H9 (cell line): ENCODE results near the gene PELI2. TPM values are rescaled to one million over a fixed set of nuclear protein-coding genes. Genes with fewer than 3 reads are reported as not detected.

Experiments
- DNase-seq: peaks from one replicate; pipeline ENCODE4 v3.0.0-alpha.2; 2017
- H2AFZ ChIP-seq: one replicate; pipeline ENCODE4 v1.6.1; 2013; ENCODE audit warnings: mild to moderate bottlenecking, low read length, control low read depth, moderate library complexity
- H2AK5ac ChIP-seq: 2 replicates; pipeline ENCODE4 v1.6.1; 2013; ENCODE audit warnings: low read length, control low read depth, mixed read lengths; ENCODE audit not compliant: insufficient read length
- H2BK120ac ChIP-seq: one replicate; pipeline ENCODE4 v1.6.1; 2013; ENCODE audit warnings: low read depth, mild to moderate bottlenecking, low read length, control low read depth, inconsistent platforms; ENCODE audit not compliant: poor library complexity, severe bottlenecking
- H2BK12ac ChIP-seq: 2 replicates; pipeline ENCODE4 v1.6.1; 2013; ENCODE audit warnings: low read length, control low read depth, mixed read lengths, low read depth; ENCODE audit not compliant: insufficient read length
- H2BK15ac ChIP-seq: 2 replicates; pipeline ENCODE4 v1.6.1; 2013; ENCODE audit warnings: low read depth, low read length, control low read depth
- H2BK20ac ChIP-seq: one replicate; pipeline ENCODE4 v1.6.1; 2013; ENCODE audit warnings: low read depth, mild to moderate bottlenecking, low read length, control low read depth, inconsistent platforms; ENCODE audit not compliant: poor library complexity, severe bottlenecking
- H2BK5ac ChIP-seq: 2 replicates; pipeline ENCODE4 v1.6.1; 2013; ENCODE audit warnings: low read length, control low read depth, mixed read lengths; ENCODE audit not compliant: insufficient read length
- H3K14ac ChIP-seq: 2 replicates; pipeline ENCODE4 v1.6.1; 2013; ENCODE audit warnings: low read length, control low read depth; ENCODE audit not compliant: insufficient read depth
- H3K18ac ChIP-seq: 2 replicates; pipeline ENCODE4 v1.6.1; 2013; ENCODE audit warnings: low read depth, mild to moderate bottlenecking, mixed read lengths, low read length, control low read depth; ENCODE audit not compliant: insufficient read length
- H3K23ac ChIP-seq: 2 replicates; pipeline ENCODE4 v1.6.1; 2013; ENCODE audit warnings: low read length, control low read depth, mixed read lengths, low read depth; ENCODE audit not compliant: insufficient read length
- H3K23me2 ChIP-seq: 2 replicates; pipeline ENCODE4 v1.6.1; 2013; ENCODE audit warnings: low read depth, mild to moderate bottlenecking, mixed read lengths, low read length, control low read depth; ENCODE audit not compliant: insufficient read length, poor library complexity, severe bottlenecking
- H3K27ac ChIP-seq: 2 replicates; pipeline ENCODE4 v1.5.1; 2013; ENCODE audit warnings: low read length, control low read depth, mixed read lengths, low read depth; ENCODE audit not compliant: insufficient read length
- H3K27me3 ChIP-seq: 2 replicates; pipeline ENCODE4 v1.6.1; 2013; ENCODE audit warnings: low read length, control low read depth, inconsistent platforms; ENCODE audit not compliant: insufficient read depth
- H3K4ac ChIP-seq: 2 replicates; pipeline ENCODE4 v1.6.1; 2013; ENCODE audit warnings: low read depth, mild to moderate bottlenecking, control low read depth, inconsistent platforms, low read length, moderate library complexity
- H3K4me1 ChIP-seq: 2 replicates; pipeline ENCODE4 v1.6.1; 2013; ENCODE audit warnings: low read length, control low read depth, inconsistent platforms; ENCODE audit not compliant: insufficient read depth
- H3K4me2 ChIP-seq: 2 replicates; pipeline ENCODE4 v1.6.1; 2013; ENCODE audit warnings: low read length, control low read depth, mixed read lengths; ENCODE audit not compliant: insufficient read length, insufficient read depth
- H3K56ac ChIP-seq: 2 replicates; pipeline ENCODE4 v1.6.1; 2013; ENCODE audit warnings: low read depth, mild to moderate bottlenecking, mixed read lengths, low read length, control low read depth; ENCODE audit not compliant: insufficient read length
- H3K79me1 ChIP-seq: 2 replicates; pipeline ENCODE4 v1.6.1; 2013; ENCODE audit warnings: low read depth, mild to moderate bottlenecking, moderate library complexity, low read length, control low read depth, inconsistent platforms; ENCODE audit not compliant: insufficient read depth, poor library complexity, severe bottlenecking
- H3K79me2 ChIP-seq: 2 replicates; pipeline ENCODE4 v1.6.1; 2013; ENCODE audit warnings: low read length, control low read depth, inconsistent platforms; ENCODE audit not compliant: insufficient read depth
- H3K9ac ChIP-seq: 2 replicates; pipeline ENCODE4 v1.6.1; 2013; ENCODE audit warnings: low read length, control low read depth, mixed read lengths; ENCODE audit not compliant: insufficient read length; ENCODE audit errors: extremely low read depth
- H3K9me3 ChIP-seq: one replicate; pipeline ENCODE4 v1.6.1; 2013; ENCODE audit warnings: low read depth, low read length, inconsistent platforms; ENCODE audit not compliant: control insufficient read depth
- H3T11ph ChIP-seq: one replicate; pipeline ENCODE4 v1.6.1; 2013; ENCODE audit warnings: mild to moderate bottlenecking, low read length, control low read depth, inconsistent platforms
- H4K20me1 ChIP-seq: one replicate; pipeline ENCODE4 v1.6.1; 2013; ENCODE audit not compliant: control insufficient read depth, insufficient read length, insufficient read depth
- H4K5ac ChIP-seq: 2 replicates; pipeline ENCODE4 v1.6.1; 2013; ENCODE audit warnings: low read depth, mild to moderate bottlenecking, mixed read lengths, low read length, control low read depth; ENCODE audit not compliant: insufficient read length
- H4K8ac ChIP-seq: replicated peaks from 2 replicates; pipeline ENCODE4 v1.6.1; 2013; ENCODE audit warnings: low read length, control low read depth, mixed read lengths, low read depth; ENCODE audit not compliant: insufficient read length
- H4K91ac ChIP-seq: 2 replicates; pipeline ENCODE4 v1.6.1; 2013; ENCODE audit warnings: low read depth, mild to moderate bottlenecking, moderate library complexity, mixed read lengths, low read length, control low read depth; ENCODE audit not compliant: insufficient read length
- H3K27ac Mint-ChIP-seq, 3 experiments: 2 replicates in 2 of 3; 3 replicates in 1 of 3; pipeline ENCODE4 v1.8.0; 2020 to 2021; ENCODE audit warnings: mixed read lengths in 3 of 3, mild to moderate bottlenecking in 1 of 3, moderate library complexity in 1 of 3
- H3K27me3 Mint-ChIP-seq: 2 replicates; pipeline ENCODE4 v1.8.0; 2021; ENCODE audit warnings: low read depth, mild to moderate bottlenecking, moderate library complexity, mixed read lengths
- H3K36me3 Mint-ChIP-seq, 3 experiments: 2 replicates in 2 of 3; 3 replicates in 1 of 3; pipeline ENCODE4 v1.8.0; 2020 to 2021; ENCODE audit warnings: low read depth in 3 of 3, mixed read lengths in 3 of 3; ENCODE audit not compliant: insufficient read depth in 1 of 3
- H3K4me1 Mint-ChIP-seq, 2 experiments: 2 replicates each; pipeline ENCODE4 v1.8.0; 2020; ENCODE audit warnings: mixed read lengths in 2 of 2
- H3K4me3 Mint-ChIP-seq, 2 experiments: 2 replicates in 1 of 2; 3 replicates in 1 of 2; pipeline ENCODE4 v1.8.0; 2020 to 2021; ENCODE audit warnings: mild to moderate bottlenecking in 2 of 2, mixed read lengths in 2 of 2, moderate library complexity in 1 of 2
- H3K9me3 Mint-ChIP-seq, 2 experiments: 2 replicates in 1 of 2; 3 replicates in 1 of 2; pipeline ENCODE4 v1.8.0; 2020; ENCODE audit warnings: mild to moderate bottlenecking in 2 of 2, mixed read lengths in 2 of 2, moderate library complexity in 1 of 2
- WGBS: extraction: QIAGEN DNeasy Blood & Tissue Kit; methylation state at CpG from one replicate; pipeline ENCODE4 v1.1.7; 2013; ENCODE audit warnings: missing lambda C conversion rate, low lambda C conversion rate, mixed read lengths; ENCODE audit not compliant: insufficient read length; ENCODE audit errors: extremely low coverage; 5-methylcytosine and 5-hydroxymethylcytosine counted together
- total RNA-seq: library from RNA; stranded (reverse); gene quantifications from 2 replicates; pipeline ENCODE4 v1.2.1, GENCODE V29; 2021
- TF ChIP-seq, protein P1 (sequence below): fragments of 200-600 bp; sonication (generic); conservative IDR thresholded peaks from 3 replicates; pipeline ENCODE4 v1.8.0; 2021; ENCODE audit warnings: antibody characterized with exemption, mild to moderate bottlenecking

Gene PELI2
- total RNA-seq, 1 experiment from 2014 or later, result 18.0 TPM

DNA sequence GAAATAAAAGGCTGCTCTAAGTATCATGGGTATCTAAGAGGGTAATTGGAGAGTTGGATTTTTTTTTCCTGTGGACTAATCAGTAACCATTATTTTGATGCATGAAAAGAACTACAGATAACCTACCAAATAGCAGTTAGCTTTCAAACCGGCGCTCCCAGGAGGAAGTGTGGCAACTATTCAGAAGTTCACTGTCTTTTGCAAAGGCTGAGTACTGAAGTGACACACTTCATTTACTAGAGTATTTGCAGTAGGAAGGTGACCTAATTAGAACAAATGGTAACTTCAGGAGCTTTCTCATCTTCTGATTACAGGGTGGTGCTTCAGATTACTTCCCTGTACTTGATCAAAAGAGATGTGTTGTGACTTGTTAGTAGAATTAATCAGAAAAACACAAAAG is 87.7 kb downstream of the PELI2 start:
- H3K18ac ChIP-seq, result no peak overlapping the region
- Mint-ChIP-seq H3K27me3 (no peaks in the 10 kb centered on the region), H3K4me1 (peaks cover 0 to 3% of the 10 kb centered on the region in 2 experiments; a peak in 3 of 4 replicates), H3K4me3 (no peak overlapping the region), H3K27ac (no peak overlapping the region), H3K9me3 (no peaks in the 10 kb centered on the region), H3K36me3 (no peaks in the 10 kb centered on the region)
- H2BK15ac ChIP-seq, result no peak overlapping the region
- no peaks in the 10 kb centered on the region for H3K27me3 ChIP-seq
- H2AFZ ChIP-seq, result no peak overlapping the region
- no peak overlapping the region for H3K14ac ChIP-seq
- H2BK12ac ChIP-seq, result no peak overlapping the region
- H3K4me1 ChIP-seq, result no peaks in the 10 kb centered on the region
- H4K5ac ChIP-seq, result no peak overlapping the region
- no peaks in the 10 kb centered on the region for H3K79me2 ChIP-seq
- H4K91ac ChIP-seq, result no peak overlapping the region
- H2BK20ac ChIP-seq, result no peak overlapping the region
- H3K9me3 ChIP-seq, result no peaks in the 10 kb centered on the region
- H3K27ac ChIP-seq, result no peak overlapping the region
- no peak overlapping the region for H3K23ac ChIP-seq
- H4K8ac ChIP-seq, result no peak overlapping the region
- no peak overlapping the region for H2BK5ac ChIP-seq
- no peak overlapping the region for H2BK120ac ChIP-seq
- H3K56ac ChIP-seq, result no peak overlapping the region
- no peak overlapping the region for H3K4ac ChIP-seq
- no peak overlapping the region for H2AK5ac ChIP-seq
- TF ChIP-seq, protein P1, sequence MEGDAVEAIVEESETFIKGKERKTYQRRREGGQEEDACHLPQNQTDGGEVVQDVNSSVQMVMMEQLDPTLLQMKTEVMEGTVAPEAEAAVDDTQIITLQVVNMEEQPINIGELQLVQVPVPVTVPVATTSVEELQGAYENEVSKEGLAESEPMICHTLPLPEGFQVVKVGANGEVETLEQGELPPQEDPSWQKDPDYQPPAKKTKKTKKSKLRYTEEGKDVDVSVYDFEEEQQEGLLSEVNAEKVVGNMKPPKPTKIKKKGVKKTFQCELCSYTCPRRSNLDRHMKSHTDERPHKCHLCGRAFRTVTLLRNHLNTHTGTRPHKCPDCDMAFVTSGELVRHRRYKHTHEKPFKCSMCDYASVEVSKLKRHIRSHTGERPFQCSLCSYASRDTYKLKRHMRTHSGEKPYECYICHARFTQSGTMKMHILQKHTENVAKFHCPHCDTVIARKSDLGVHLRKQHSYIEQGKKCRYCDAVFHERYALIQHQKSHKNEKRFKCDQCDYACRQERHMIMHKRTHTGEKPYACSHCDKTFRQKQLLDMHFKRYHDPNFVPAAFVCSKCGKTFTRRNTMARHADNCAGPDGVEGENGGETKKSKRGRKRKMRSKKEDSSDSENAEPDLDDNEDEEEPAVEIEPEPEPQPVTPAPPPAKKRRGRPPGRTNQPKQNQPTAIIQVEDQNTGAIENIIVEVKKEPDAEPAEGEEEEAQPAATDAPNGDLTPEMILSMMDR, result no peak
- no peak overlapping the region for H3T11ph ChIP-seq
- no CpG with 5 or more reads among the region's 2 CpGs for WGBS
- H4K20me1 ChIP-seq, result no peaks in the 10 kb centered on the region
- no peak overlapping the region for H3K9ac ChIP-seq
- H3K79me1 ChIP-seq, result no peaks in the 10 kb centered on the region
- H3K23me2 ChIP-seq, result no peaks in the 10 kb centered on the region
- H3K4me2 ChIP-seq, result no peak overlapping the region
- DNase-seq, result no peak
